Lower leg skin (tissue), 4 donors: ENCODE results near the gene GREB1L. TPM values are rescaled to one million over a fixed set of nuclear protein-coding genes. Genes with fewer than 3 reads are reported as not detected.

Source experiments
- DNase-seq, 2 donors: peaks; one replicate each; pipeline ENCODE4 v3.0.0-alpha.2; 2019; ENCODE audit warnings: low spot score in 2 of 2
- H3K4me3 ChIP-seq: fragments of 200-600 bp; sonication (generic); 2 replicates; pipeline ENCODE4 v1.5.1; 2017; ENCODE audit warnings: mild to moderate bottlenecking, low read depth; ENCODE audit not compliant: poor library complexity, severe bottlenecking
- POLR2A ChIP-seq, 2 donors: fragments of 450-650 bp; IDR thresholded peaks; one replicate each; pipeline ENCODE4 v1.6.1; 2016 to 2017; ENCODE audit warnings: antibody characterized with exemption in 2 of 2, mild to moderate bottlenecking in 1 of 2, moderate library complexity in 1 of 2
- WGBS, 2 donors: methylation state at CpG; one replicate each; pipeline ENCODE4 v1.1.5; 2018; 5-methylcytosine and 5-hydroxymethylcytosine counted together
- intact Hi-C: fragments of 100-400 bp; cut with DNase I; formaldehyde crosslinking; loops from one replicate; pipeline ENCODE4 v1.15.0; 2023; ENCODE audit warnings: low total_unique reads
- total RNA-seq, 4 donors: library from RNA; depleted of rRNA; stranded (reverse); fragments of >200 nt; gene quantifications; one replicate each; pipeline ENCODE4 v1.1.0, GENCODE V29; 2016
- TF ChIP-seq, protein P1 (sequence below), 3 donors: fragments of 450-650 bp; IDR thresholded peaks; one replicate each; pipeline ENCODE4 v1.5.1; 2016; ENCODE audit warnings: antibody characterized with exemption in 3 of 3, mild to moderate bottlenecking in 3 of 3, moderate library complexity in 2 of 3

GREB1L gene
- total RNA-seq, 4 donors from 2014 or later: 1.1 to 6.5 (median 4.0) TPM

DNA sequence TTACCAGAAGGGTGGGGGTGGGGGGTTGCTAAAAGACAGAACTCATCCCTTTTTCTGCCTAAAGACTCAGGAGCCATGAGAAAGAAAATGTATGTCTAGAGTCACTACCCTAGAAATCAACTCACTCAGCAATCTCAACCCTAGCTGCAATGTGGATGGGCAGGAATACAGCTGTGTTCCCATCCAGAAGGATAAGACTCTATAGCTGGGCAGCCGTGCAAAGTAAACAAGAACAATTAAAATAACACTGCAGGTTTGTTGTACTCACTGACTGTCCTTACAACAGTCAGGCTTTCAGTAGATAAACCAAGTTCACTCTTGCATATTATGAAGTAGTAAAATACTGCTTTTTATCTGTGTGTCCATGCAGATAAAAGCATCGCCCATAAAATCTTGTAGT lies 284.4 kb downstream of the GREB1L start:
- DNase-seq: no peak
- no peak overlapping the region for H3K4me3 ChIP-seq
- intact Hi-C loops: no loop called here
- whole genome bisulfite sequencing, 2 donors: 88 to 100% methylated on average over 2 of the region's 2 CpGs
- TF ChIP-seq, protein P1, sequence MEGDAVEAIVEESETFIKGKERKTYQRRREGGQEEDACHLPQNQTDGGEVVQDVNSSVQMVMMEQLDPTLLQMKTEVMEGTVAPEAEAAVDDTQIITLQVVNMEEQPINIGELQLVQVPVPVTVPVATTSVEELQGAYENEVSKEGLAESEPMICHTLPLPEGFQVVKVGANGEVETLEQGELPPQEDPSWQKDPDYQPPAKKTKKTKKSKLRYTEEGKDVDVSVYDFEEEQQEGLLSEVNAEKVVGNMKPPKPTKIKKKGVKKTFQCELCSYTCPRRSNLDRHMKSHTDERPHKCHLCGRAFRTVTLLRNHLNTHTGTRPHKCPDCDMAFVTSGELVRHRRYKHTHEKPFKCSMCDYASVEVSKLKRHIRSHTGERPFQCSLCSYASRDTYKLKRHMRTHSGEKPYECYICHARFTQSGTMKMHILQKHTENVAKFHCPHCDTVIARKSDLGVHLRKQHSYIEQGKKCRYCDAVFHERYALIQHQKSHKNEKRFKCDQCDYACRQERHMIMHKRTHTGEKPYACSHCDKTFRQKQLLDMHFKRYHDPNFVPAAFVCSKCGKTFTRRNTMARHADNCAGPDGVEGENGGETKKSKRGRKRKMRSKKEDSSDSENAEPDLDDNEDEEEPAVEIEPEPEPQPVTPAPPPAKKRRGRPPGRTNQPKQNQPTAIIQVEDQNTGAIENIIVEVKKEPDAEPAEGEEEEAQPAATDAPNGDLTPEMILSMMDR (IDR thresholded peaks at IDR 0.05): no peak
- no peak for TF ChIP-seq POLR2A (IDR thresholded peaks at IDR 0.05)

DNA sequence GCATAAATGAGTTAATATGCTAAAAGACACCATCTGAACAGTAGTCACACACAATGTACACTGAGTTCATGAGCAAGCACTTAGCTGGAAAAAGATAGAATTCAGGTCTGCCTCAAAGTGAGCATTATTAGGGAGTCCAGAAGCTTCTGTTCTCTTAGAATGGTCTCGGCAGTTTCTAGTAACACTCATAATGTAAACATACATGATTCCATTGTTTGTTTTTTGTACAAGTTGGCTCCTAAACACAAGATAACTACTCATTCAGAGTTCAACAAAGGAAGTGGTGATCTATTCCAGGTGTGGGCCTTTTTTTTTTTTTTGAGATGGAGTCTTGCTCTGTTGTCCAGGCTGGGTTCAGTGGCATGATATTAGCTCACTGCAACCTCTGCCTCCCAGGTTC lies 292.3 kb downstream of the GREB1L start:
- DNase-seq: no peak
- intact Hi-C loops: no loop called here
- WGBS, 2 donors: 86 to 94% methylated on average over 1 of the region's 1 CpG
- TF ChIP-seq POLR2A (IDR thresholded peaks at IDR 0.05): no peak
- TF ChIP-seq, protein P1 (IDR thresholded peaks at IDR 0.05): no peak
- no peak overlapping the region for H3K4me3 ChIP-seq

DNA sequence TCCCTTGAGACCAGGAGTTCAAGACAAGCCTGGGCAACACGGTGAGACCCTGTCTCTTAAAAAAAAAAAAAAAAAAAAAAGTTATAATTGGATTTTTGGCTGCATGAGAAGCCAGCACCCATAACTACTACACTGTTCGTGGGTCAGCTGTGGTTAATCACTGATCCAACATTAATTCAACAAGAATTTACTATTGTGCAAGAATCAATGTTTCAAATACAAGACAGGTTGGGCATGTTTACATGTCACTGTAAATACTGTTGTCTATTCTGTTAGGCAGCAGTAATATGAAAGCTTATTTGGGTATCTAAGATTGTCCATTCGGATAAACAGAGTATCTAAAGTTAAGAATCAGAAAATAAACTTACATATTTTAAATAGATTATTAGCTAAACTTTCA lies 296.2 kb downstream of the GREB1L start:
- no peak for DNase-seq
- no peak overlapping the region for H3K4me3 ChIP-seq
- no peak for TF ChIP-seq POLR2A (IDR thresholded peaks at IDR 0.05)
- TF ChIP-seq, protein P1 (IDR thresholded peaks at IDR 0.05): no peak
- 90% methylated on average over 3 of the region's 3 CpGs for WGBS, 2 donors
- intact Hi-C loops: no loop called here

DNA sequence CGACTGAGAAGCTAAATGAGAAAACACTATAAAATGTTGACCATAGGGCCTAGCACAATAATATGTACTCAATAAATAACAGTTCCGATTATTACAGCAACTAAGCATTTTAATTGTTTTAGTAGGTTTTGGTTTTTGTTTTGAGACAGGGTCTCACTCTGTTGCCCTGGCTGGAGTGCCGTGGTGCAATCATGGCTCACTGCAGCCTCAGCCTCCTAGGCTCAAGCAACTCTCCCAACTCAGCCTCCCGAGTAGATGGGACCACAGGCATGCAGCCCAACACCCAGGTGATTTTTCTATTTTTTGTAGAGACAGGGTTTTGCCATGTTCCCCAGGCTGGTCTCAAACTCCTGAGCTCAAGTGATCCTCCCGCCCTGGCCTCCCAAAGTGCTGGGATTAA lies 304.4 kb downstream of the GREB1L start:
- no peak overlapping the region for H3K4me3 ChIP-seq
- no peak for TF ChIP-seq POLR2A (IDR thresholded peaks at IDR 0.05)
- TF ChIP-seq, protein P1 (IDR thresholded peaks at IDR 0.05): no peak
- intact Hi-C loops: no loop called here
- DNase-seq: no peak
- WGBS, 2 donors: 95 to 96% methylated on average over 5 of the region's 5 CpGs

DNA sequence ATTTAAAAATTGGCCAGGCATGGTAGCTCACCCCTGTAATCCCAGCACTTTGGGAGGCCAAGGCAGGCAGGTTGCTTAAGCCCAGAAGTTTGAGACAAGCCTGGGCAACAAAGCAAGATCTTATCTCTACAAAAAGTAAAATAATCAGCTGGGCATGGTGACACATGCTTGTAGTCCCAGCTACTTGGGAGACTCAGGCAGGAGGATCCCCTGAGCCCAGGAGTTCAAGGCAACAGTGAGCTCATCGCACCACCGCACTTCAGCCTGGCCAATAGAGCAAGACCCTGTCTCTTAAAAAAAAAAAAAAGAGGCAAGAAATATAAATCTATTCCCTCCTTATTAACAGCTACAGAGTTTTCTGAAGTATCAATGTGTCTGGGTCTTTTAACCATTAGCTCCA lies 306.6 kb downstream of the GREB1L start:
- WGBS, 2 donors: 92% methylated on average over 2 of the region's 2 CpGs
- no peak for TF ChIP-seq POLR2A (IDR thresholded peaks at IDR 0.05)
- TF ChIP-seq, protein P1 (IDR thresholded peaks at IDR 0.05): no peak
- no peak overlapping the region for H3K4me3 ChIP-seq
- DNase-seq: no peak
- intact Hi-C loops: no loop called here

DNA sequence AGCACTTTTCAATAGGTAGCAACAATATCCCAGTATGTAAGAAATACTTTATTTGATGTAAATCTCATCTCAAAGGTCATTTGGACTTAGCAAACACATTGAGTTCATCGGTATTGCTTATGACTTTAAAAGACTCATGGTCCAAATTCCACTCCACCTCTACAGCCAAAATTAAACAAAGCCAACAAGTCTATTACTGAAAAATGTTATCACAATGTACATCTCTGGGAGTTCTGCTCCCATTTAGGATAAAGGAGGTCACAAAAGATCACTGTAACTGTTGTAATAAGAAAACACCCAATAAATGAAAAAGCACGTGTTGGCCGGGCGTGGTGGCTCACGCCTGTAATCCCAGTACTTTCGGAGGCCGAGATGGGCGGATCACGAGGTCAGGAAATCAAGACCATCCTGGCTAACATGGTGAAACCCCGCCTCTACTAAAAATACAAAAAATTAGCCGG lies 308.5 kb downstream of the GREB1L start:
- WGBS, 2 donors: 90 to 95% methylated on average over 11 of the region's 11 CpGs
- no peak for DNase-seq
- H3K4me3 ChIP-seq: no peak overlapping the region
- intact Hi-C loops: no loop called here
- TF ChIP-seq, protein P1 (IDR thresholded peaks at IDR 0.05): no peak
- no peak for TF ChIP-seq POLR2A (IDR thresholded peaks at IDR 0.05)
